Spinal cord (tissue), 10 donors: Measurements from ENCODE around the gene SHROOM3. TPM values are rescaled to one million over a fixed set of nuclear protein-coding genes. Genes with fewer than 3 reads are reported as not detected.

Experiments
- DNase-seq, 6 donors: peaks; one replicate each; pipeline versions ENCODE4 v3.0.0 to v3.0.0-alpha.2; 2013 to 2015; ENCODE audit warnings: low spot score in 6 of 6, low read depth in 4 of 6
- H3K27ac ChIP-seq: one replicate; pipeline ENCODE4 v1.5.1; 2013; ENCODE audit warnings: low read depth, low read length, control low read depth
- H3K27me3 ChIP-seq: one replicate; pipeline ENCODE4 v1.6.1; 2013; ENCODE audit warnings: low read length; ENCODE audit not compliant: control insufficient read depth, insufficient read depth
- H3K36me3 ChIP-seq: one replicate; pipeline ENCODE4 v1.6.1; 2013; ENCODE audit warnings: low read length; ENCODE audit not compliant: control insufficient read depth, insufficient read depth
- H3K4me1 ChIP-seq: one replicate; pipeline ENCODE4 v1.6.1; 2013; ENCODE audit warnings: low read length; ENCODE audit not compliant: control insufficient read depth, insufficient read depth
- H3K4me3 ChIP-seq: one replicate; pipeline ENCODE4 v1.5.1; 2013; ENCODE audit warnings: low read depth, low read length, control low read depth
- H3K9me3 ChIP-seq: one replicate; pipeline ENCODE4 v1.6.1; 2013; ENCODE audit warnings: low read length; ENCODE audit not compliant: control insufficient read depth, insufficient read depth
- WGBS: methylation state at CpG from one replicate; pipeline ENCODE4 v1.1.5; 2013; ENCODE audit warnings: missing lambda C conversion rate; ENCODE audit not compliant: insufficient coverage; 5-methylcytosine and 5-hydroxymethylcytosine counted together
- polyA plus RNA-seq, 2 donors: library from polyadenylated mRNA; unstranded; fragments of 120-200 nt; gene quantifications; one replicate each; pipeline ENCODE4 v1.2.1, GENCODE V29; 2013; ENCODE audit not compliant: insufficient read length in 2 of 2
- total RNA-seq, 2 donors: library from RNA; depleted of rRNA in 1 of 2; stranded (reverse); fragments of 120-200 nt in 1 of 2; fragments of >200 nt in 1 of 2; gene quantifications; one replicate each; pipeline versions ENCODE4 v1.2.3 to v1.2.4, GENCODE V29; 2013 to 2014
- donor health status: healthy.

The SHROOM3 gene
- total and polyA plus RNA-seq, 4 donors: 11.6 to 23.3 (median 19.3) TPM

DNA sequence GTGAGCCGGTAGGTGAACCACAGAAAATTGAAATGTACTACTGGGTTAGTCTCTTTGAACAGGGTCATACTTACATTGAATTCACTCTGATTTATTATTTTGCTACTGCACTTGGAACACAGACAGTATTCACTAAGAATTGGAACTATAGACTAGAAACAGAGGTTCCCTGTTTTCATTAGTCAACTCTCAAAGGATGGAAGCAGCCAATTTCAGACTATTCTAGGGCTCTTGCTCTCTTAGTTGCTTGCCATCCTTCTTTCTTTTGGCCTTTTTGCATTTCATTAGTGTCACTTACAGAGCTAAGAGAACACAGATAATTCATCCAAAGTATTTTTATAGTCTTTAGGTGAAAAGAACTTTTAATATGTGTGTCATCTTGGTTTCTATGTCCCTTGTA is 52.6 kb downstream of the SHROOM3 start:
- DNase-seq: peak in 2 of 6 donors; percentile 79 to 82
- Histone ChIP-seq H3K4me1 (peaks cover 16% of the 10 kb centered on the region), H3K4me3 (no peak overlapping the region), H3K27me3 (no peaks in the 10 kb centered on the region), H3K36me3 (no peaks in the 10 kb centered on the region), H3K9me3 (no peaks in the 10 kb centered on the region), H3K27ac (peak overlapping the region; percentile 65)
- no CpG with 5 or more reads among the region's 1 CpG for WGBS

DNA sequence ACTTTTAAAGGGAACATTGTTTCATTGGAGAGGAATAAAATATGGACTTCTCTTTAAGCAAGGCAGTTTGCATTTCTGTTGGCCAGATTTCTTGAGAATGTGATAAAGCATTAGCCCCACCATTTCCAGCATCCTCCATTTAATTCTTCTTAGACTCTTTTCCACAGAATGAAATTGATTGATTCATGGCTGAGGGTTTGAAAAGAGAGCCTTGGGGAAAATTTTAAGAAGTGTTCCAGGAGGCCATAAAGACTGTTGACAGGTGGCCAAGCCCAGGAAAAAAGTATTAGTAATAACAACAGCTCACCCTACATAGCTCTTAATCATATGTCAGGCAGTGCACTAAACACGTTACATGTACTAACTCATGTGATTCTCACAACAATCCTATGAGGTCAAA is 53.4 kb downstream of the SHROOM3 start:
- Histone ChIP-seq H3K27ac (peak overlapping the region; percentile 65), H3K9me3 (no peaks in the 10 kb centered on the region), H3K4me1 (peaks cover 19% of the 10 kb centered on the region), H3K27me3 (no peaks in the 10 kb centered on the region), H3K36me3 (no peaks in the 10 kb centered on the region), H3K4me3 (no peak overlapping the region)
- peak in 2 of 6 donors; percentile 47 to 59 for DNase-seq
- WGBS: no CpG with 5 or more reads among the region's 1 CpG

DNA sequence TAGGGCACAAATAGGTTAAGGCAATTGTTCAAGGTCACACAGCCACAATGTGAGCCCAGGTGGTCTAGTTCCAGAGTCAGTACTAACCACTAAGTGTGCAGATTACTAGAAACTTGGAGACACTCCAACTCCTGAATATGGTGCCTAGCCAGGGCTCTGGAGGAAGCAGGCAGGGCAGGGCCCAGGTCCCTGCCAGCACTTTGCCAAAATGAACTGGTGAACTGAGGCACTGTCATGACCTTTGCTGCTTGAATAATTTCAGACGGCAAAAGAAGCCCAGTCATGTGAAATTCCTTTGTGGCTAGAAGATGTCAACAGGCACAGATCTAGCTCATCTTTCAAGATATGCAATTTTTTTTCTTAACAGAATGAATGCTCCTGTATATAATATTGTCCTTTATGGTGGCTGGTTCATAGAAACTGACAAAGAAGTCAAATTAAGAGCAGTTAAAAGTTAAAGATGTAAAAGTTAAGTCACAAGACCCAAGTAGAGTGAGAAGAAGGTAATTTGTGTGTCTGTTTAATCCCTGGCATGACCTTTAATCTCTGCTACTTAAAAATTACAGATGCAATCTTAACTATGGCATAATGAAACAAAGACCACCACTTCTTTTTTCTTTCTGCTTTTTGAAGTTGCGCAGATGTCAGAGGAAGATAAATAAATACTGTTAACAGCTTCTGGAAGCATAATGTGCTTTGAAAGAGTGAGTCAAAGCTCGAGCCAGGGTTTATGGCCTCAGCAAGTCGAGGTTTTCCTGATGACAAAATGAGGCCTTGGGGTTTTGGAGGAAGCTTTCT is 54.1 kb downstream of the SHROOM3 start:
- peak in 2 of 6 donors; percentile 33 to 55 for DNase-seq
- Histone ChIP-seq H3K36me3 (no peaks in the 10 kb centered on the region), H3K27me3 (no peaks in the 10 kb centered on the region), H3K9me3 (no peaks in the 10 kb centered on the region), H3K4me3 (no peak overlapping the region), H3K4me1 (peaks cover 19% of the 10 kb centered on the region), H3K27ac (peak overlapping the region; percentile 65)
- WGBS: 33% methylated on average over 3 of the region's 4 CpGs

DNA sequence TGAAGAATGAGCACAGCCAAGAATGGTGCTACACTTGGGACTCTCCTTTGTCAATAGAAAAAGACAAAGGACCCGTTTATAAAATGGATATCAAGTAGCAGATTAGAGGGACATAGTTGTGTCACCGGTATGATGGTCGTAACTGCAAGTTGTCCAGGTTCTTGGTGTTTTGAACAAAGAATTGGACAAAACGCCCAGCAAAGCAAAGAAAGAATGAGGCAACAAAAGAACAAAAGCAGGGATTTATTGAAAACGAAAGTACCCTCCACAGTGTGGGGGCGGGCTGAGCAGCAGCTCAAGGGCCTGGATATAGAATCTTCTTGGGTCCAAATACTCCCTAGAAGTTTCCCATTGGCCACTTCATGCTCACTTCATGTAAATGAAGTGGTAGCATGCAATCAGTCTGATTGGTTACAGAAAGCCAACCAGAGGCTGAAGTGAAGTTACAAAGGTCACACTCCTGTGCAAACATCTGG is 54.7 kb downstream of the SHROOM3 start:
- no peak overlapping the region for H3K4me3 ChIP-seq
- WGBS: 57% methylated on average over 4 of the region's 6 CpGs
- peaks cover 17% of the 10 kb centered on the region for H3K4me1 ChIP-seq
- H3K27ac ChIP-seq: peak overlapping the region; percentile 65
- H3K9me3 ChIP-seq: no peaks in the 10 kb centered on the region
- H3K36me3 ChIP-seq: no peaks in the 10 kb centered on the region
- DNase-seq: no peak
- no peaks in the 10 kb centered on the region for H3K27me3 ChIP-seq

DNA sequence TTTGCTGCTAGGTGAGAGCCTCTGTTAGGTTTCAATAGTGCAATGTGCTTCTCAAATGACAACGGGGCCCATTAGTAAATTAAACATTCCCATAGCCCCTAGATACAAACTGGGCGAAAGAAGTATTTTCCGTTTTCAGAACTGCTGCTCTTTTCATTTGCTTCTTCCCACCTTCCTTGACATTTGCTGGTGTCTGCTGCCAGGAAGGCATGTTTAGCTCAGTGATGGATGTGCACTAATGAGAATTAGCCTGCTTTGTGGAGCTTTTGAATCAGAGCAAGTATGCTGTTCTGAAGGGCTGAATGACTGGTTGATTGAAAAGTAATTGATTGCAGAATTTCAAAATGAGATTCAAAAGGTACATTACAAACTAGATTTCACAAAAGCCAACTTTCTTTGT is 57.0 kb downstream of the SHROOM3 start:
- Histone ChIP-seq H3K27me3 (no peaks in the 10 kb centered on the region), H3K4me1 (peaks cover 14% of the 10 kb centered on the region), H3K27ac (peak overlapping the region; percentile 70), H3K9me3 (no peaks in the 10 kb centered on the region), H3K4me3 (no peak overlapping the region), H3K36me3 (no peaks in the 10 kb centered on the region)
- DNase-seq: peak in 2 of 6 donors; percentile 80 to 83
- no CpG with 5 or more reads among the region's 3 CpGs for WGBS

DNA sequence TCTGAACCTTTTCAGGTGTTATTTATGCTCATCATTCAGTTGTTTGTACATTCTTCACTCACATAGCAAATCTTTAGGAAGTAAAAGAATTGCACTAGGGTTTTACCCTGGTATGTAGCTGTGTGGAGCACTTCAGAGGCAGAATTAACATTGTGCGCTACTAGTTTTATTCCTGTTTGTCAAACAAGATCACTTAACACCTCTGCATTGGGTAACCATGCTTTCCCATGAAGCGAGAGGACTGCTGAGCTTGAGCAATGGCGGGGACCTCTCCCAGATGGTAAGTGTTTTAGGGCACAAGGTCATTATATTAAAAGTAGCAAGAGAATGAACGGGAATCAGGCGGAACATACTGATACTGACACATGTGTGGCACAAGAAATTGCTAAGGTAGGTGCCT is 59.2 kb downstream of the SHROOM3 start:
- Histone ChIP-seq H3K36me3 (no peaks in the 10 kb centered on the region), H3K27me3 (no peaks in the 10 kb centered on the region), H3K9me3 (no peaks in the 10 kb centered on the region), H3K27ac (no peak overlapping the region), H3K4me1 (peaks cover 9% of the 10 kb centered on the region), H3K4me3 (no peak overlapping the region)
- no peak for DNase-seq
- WGBS: no CpG with 5 or more reads among the region's 5 CpGs

DNA sequence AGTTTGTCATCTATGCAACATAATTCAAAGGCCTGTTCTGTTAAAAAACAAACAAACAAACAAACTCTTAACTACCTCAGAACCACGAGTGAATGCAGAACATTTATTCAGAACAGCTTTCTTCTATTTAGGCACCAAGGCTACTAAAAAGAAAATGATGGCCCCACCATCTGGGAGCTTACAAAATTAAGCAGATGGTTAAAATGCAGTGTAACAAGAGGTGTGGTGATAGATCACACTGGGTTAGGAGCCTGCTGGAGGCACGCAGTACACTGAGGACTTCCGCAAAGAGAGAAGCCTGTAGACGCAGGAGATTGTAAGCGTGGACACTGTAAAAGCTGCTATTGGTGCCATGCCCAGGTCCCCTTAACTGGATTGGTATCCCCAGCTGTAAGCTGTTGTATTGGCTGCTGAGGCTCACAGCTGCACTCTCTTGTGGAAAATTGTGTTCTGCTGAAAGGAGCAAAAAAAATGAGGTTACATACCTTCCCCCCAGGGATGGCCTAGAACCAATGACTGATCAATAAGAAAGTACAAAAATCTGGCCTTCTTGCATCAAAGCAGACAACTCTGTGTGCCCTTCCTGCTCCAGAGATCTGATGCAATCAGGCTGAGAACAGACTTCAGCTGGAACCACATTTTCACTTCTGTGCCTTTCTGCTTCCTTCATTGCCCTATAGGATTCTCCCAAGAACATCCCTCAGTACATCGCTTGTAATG is 60.0 kb downstream of the SHROOM3 start:
- H3K27me3 ChIP-seq: no peaks in the 10 kb centered on the region
- DNase-seq: peak in 1 of 6 donors; percentile 70
- WGBS: 80% methylated on average over 5 of the region's 6 CpGs
- H3K4me1 ChIP-seq: peaks cover 9% of the 10 kb centered on the region
- no peaks in the 10 kb centered on the region for H3K9me3 ChIP-seq
- H3K36me3 ChIP-seq: no peaks in the 10 kb centered on the region
- no peak overlapping the region for H3K27ac ChIP-seq
- no peak overlapping the region for H3K4me3 ChIP-seq

DNA sequence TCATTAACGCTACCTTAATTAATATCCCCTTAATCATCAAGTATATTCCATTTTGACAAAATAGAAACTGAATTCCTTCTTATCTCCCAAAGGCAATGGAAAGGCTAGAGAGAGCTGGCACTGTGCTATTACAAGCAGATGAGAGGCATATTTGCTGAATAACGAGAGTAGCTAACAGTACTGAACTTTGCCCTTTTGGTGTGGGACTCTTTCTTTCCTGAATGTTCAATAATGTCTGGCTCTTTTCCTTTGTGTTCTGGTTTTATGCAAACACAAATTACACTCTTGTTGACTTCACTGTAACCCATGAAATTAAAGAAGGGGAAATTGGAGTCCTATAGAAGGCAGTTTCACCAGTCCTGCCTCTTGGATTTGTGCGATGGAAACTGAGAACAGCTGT is 63.5 kb downstream of the SHROOM3 start:
- no peak for DNase-seq
- no peak overlapping the region for H3K27ac ChIP-seq
- no peak overlapping the region for H3K4me3 ChIP-seq
- no CpG with 5 or more reads among the region's 3 CpGs for WGBS
- H3K4me1 ChIP-seq: no peaks in the 10 kb centered on the region
- H3K27me3 ChIP-seq: no peaks in the 10 kb centered on the region
- H3K36me3 ChIP-seq: no peaks in the 10 kb centered on the region
- no peaks in the 10 kb centered on the region for H3K9me3 ChIP-seq

DNA sequence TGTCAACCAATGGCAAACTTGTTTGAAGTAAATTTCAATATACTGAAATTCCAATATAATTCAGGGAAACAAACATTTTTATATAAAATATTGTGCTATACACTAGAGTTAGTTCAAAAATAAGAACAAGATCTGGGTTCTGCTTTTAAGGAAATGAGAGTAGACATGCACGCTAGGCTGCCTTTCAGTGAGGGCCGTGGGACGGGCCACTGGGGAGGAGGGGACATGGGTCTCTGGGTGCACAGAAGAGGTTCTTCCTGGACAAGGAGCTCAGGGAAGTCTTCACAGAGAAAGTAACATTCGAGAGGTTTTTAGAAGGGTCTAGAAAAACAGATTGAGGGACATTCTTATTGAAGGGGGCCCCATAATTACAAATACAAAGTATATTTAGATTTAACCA is 64.4 kb downstream of the SHROOM3 start:
- Histone ChIP-seq H3K4me1 (no peaks in the 10 kb centered on the region), H3K36me3 (no peaks in the 10 kb centered on the region), H3K4me3 (no peak overlapping the region), H3K27ac (no peak overlapping the region), H3K9me3 (no peaks in the 10 kb centered on the region), H3K27me3 (no peaks in the 10 kb centered on the region)
- WGBS: 67% methylated on average over 3 of the region's 4 CpGs
- DNase-seq: no peak
